Fibroblast of mammary gland (primary cell): ENCODE results near the gene NFKBIE.

Source experiments
- DNase-seq: peaks from one replicate; pipeline ENCODE4 v3.0.0-alpha.2; 2010; ENCODE audit warnings: low read depth
- H3K4me3 ChIP-seq: 2 replicates; pipeline ENCODE4 v1.5.1; 2011; ENCODE audit warnings: low read depth, mild to moderate bottlenecking, low read length, moderate library complexity; ENCODE audit not compliant: control insufficient read depth
- TF ChIP-seq, protein P1 (sequence below): conservative IDR thresholded peaks from 2 replicates; pipeline ENCODE4 v1.5.1; 2011; ENCODE audit warnings: low read depth, low read length, inconsistent platforms; ENCODE audit not compliant: control insufficient read depth, insufficient read depth

The NFKBIE gene

DNA sequence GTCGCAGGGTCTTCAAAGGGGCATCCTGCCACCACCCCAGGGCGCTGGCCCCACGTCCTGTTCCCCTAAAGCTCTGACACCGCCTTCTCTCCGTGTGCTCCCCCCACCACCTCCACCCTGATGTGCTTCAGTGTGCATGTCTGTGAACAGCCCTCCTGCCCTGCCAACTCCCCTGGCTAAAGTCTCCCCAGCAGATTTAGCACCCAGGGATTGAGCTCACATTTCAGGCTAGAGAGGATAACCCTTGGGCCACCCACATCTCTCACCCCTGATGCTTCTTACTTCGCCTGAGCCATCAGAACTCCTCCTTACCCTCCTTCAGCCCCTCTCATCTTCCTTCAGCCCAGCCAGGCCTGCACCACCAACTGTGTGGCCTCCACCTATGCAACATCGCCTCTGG lies 12.4 kb upstream of the NFKBIE start:
- no peak overlapping the region for H3K4me3 ChIP-seq
- TF ChIP-seq, protein P1, sequence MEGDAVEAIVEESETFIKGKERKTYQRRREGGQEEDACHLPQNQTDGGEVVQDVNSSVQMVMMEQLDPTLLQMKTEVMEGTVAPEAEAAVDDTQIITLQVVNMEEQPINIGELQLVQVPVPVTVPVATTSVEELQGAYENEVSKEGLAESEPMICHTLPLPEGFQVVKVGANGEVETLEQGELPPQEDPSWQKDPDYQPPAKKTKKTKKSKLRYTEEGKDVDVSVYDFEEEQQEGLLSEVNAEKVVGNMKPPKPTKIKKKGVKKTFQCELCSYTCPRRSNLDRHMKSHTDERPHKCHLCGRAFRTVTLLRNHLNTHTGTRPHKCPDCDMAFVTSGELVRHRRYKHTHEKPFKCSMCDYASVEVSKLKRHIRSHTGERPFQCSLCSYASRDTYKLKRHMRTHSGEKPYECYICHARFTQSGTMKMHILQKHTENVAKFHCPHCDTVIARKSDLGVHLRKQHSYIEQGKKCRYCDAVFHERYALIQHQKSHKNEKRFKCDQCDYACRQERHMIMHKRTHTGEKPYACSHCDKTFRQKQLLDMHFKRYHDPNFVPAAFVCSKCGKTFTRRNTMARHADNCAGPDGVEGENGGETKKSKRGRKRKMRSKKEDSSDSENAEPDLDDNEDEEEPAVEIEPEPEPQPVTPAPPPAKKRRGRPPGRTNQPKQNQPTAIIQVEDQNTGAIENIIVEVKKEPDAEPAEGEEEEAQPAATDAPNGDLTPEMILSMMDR: no peak
- no peak for DNase-seq

GRCh38 chr6:44276667-44277640 lies 11.6 kb upstream of the NFKBIE start:
- no peak for DNase-seq
- H3K4me3 ChIP-seq: no peak overlapping the region
- TF ChIP-seq, protein P1: no peak

DNA sequence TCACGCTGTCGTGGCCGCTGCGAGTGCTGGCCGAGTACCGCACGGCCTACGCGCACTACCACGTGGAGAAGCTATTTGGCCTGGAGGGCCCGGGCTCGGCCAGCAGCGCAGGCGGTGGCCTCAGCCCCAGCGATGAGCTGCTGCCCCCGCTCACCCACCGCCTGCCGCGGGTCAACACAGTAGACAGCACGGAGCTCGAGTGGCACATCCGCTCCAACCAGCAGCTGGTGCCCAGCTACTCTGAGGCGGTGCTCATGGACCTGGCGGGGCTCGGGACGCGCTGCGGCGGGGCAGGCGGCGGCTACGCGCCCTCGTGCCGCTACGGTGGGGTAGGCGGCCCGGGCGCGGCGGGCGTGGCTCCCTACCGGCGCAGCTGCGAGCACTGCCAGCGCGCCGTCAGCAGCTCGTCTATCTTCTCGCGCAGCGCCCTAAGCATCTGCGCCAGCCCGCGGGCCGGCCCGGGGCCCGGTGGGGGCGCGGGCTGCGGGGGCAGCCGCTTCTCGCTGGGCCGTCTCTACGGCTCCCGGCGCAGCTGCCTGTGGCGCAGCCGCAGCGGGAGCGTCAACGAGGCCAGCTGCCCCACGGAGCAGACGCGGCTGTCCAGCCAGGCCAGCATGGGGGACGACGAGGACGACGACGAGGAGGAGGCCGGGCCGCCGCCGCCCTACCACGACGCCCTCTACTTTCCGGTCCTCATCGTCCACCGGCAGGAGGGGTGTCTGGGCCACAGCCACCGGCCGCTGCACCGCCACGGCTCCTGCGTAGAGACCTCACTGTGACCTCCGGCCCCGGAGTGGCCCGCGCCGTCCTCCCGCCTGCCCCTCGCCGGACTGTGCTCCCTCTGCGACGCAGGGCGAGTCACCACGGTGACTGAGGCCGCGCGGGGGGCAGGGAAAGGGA lies 10.6 kb upstream of the NFKBIE start:
- DNase-seq: no peak
- TF ChIP-seq, protein P1: no peak
- no peak overlapping the region for H3K4me3 ChIP-seq

DNA sequence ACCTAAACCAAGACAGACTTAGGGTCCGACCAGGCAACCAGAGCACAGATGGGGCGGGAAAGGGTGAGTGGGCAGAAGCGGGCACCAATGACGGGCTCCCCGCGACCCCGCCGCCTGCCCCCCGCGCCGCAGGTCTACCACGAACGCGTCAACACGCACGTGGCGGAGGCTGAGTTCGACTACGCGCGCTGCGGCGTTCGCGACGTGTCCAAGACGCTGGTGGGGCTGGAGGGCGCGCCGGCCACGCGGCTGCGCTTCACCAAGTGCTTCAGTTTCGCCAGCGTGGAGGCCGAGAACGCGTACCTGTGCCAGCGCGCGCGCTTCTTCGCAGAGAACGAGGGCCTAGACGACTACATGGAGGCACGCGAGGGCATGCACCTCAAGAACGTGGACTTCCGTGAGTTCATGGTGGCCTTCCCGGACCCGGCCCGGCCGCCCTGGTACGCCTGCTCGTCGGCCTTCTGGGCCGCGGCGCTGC lies 10.0 kb upstream of the NFKBIE start:
- no peak for DNase-seq
- H3K4me3 ChIP-seq: no peak overlapping the region
- TF ChIP-seq, protein P1: no peak

- H3K4me3 ChIP-seq: no peak overlapping the region
- TF ChIP-seq, protein P1: no peak
- no peak for DNase-seq
Observed at GRCh38 chr6:44273617-44274016, 8.3 kb upstream of the NFKBIE start.

- H3K4me3 ChIP-seq: no peak overlapping the region
- TF ChIP-seq, protein P1: no peak
- DNase-seq: no peak
Observed at GRCh38 chr6:44272999-44273566, 7.7 kb upstream of the NFKBIE start.
